SW480 (cell line): ENCODE measurements around the gene TEX261.

ENCODE experiments used
- DNase-seq: peaks from one replicate; pipeline ENCODE4 v3.0.0-alpha.2; 2016; ENCODE audit warnings: low spot score

The TEX261 gene

DNA sequence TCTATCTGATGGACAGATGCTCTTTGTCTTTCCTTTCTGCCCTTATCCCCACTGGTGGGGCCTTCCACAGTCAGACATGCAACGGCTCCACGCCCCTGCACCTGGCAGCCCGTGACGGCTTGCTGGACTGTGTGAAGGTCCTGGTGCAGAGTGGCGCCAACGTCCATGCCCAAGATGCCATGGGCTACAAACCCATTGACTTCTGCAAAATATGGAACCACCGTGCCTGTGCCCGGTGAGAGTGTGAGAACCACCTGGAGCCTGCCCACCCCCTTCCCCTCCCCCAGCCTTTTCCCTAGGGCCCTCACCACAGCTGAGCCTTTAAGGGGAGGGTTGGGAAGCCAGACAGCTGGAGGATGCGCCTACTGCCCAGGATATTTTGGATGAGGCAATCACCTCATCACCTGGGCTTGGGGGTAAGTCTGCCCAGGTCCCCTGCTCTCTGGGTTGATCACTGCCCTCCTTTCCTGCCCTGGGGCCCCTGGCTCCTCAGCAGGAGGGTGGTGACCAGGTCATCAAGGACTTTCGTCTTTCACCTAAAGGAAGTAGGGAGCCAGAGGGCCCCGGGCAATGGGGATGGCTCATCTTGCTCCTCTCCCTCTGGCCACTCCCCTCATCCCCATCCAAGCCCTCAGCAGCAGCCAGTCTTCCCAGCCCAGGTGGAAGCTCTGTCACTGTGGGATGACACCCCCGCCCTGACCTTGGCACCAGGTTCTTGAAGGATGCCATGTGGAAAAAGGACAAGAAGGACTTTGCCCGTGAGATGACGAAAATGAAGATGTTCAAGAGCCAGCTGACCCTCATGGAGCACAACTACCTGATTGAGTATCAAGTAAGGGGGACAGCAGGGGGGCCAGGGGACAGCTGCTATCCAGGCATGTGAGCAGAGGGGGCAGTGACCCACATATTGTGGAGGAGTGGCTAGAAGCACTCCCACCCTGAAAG, 12.5 kb downstream of the TEX261 start:
- DNase-seq = no peak

- DNase-seq = no peak
Measured at GRCh38 chr2:70981421-70981820, 13.3 kb downstream of the TEX261 start.

- no peak for DNase-seq
Measured at GRCh38 chr2:70979626-70980025, 15.0 kb downstream of the TEX261 start.

- no peak for DNase-seq
Measured at GRCh38 chr2:70979180-70979488, 15.5 kb downstream of the TEX261 start.

- DNase-seq = no peak
Measured at GRCh38 chr2:70978341-70979179, 16.1 kb downstream of the TEX261 start, which contains the start of gene ANKRD53. ANKRD53 (plus strand) TSS chr2:70978630; CDS start chr2:70978646, 16 bp downstream.

- DNase-seq = no peak
Measured at GRCh38 chr2:70977605-70978205, 17.0 kb downstream of the TEX261 start.

- no peak for DNase-seq
Measured at GRCh38 chr2:70975237-70975636, 19.4 kb downstream of the TEX261 start.

GRCh38 chr2:70974592-70974991, 20.1 kb downstream of the TEX261 start:
- no peak for DNase-seq

GRCh38 chr2:70967189-70967588, 27.5 kb downstream of the TEX261 start:
- DNase-seq = no peak

DNA sequence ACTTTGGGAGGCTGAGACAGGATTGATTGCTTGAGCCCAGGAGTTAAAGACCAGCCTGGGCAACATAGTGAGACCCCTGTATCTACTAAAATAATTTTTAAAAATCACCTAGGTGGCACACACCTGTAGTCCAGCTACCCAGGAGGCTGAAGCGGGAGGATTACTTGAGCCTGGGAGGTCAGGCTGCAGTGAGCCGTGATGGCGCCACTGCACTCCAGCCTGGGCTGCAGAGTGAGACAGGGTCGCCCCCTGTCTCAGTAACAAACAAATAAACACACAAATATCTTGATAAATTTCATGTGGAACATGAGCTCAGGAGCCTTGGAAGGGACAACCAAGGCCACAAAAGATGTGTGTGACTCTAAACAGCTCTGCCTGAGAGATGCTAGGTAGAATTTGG, 28.0 kb downstream of the TEX261 start:
- DNase-seq = no peak

GRCh38 chr2:70965506-70965905, 29.2 kb downstream of the TEX261 start:
- no peak for DNase-seq

DNA sequence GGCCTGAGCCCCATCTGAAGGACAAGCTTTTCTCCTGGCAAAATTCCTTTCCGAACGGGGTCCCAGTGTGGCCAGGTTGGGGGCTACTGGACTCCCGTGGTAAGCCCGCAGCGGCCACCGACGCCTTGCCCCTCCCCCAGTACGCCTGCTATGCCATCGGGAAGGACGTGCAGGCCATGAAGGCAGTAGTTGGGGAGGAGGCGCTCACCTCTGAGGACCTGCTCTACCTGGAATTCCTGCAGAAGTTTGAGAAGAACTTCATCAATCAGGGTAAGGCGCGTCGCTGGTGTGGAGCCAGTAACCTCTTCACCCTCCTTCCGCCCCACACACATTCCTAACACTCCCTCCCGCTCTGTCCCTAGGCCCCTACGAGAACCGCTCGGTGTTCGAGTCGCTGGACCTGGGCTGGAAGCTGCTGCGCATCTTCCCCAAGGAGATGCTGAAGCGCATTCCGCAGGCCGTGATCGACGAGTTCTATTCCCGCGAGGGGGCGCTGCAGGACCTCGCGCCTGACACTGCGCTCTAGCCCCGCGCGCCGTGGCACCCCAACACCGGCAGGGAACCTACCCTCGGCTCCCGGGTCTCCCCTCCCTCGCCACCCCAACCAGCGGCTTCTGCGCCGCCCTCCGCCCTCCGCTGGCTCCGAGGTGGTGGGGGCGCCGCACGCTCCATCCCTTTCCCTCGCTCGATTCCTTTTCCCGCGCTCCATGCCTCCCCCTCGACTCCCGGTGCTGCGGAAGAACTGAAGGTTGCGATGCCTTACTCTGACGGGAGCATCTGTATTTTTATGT, 29.9 kb downstream of the TEX261 start:
- peak; percentile 11 for DNase-seq

- DNase-seq = no peak
Measured at GRCh38 chr2:70964133-70964532, 30.5 kb downstream of the TEX261 start.

- no peak for DNase-seq
Measured at GRCh38 chr2:70962885-70963878, 31.5 kb downstream of the TEX261 start.

- no peak for DNase-seq
Measured at GRCh38 chr2:70962211-70962884, 32.3 kb downstream of the TEX261 start.

DNA sequence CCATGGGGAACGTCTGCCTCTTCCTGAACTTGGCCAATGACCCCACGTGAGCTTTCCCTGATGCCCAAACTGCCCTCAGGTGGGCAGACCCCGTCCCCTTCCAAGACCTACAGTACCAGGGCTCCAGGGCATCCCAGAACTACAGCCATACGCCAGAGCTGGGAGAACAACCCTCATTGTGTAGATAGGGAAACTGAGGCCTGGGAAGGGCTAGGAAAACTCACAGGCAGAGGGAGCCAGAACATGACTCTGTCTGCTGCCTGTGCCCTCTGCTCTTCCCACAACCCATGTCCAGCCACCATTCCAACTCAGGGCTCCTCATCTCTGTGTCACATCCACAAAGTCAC, 33.1 kb downstream of the TEX261 start:
- DNase-seq = no peak

GRCh38 chr2:70960833-70961647, 33.6 kb downstream of the TEX261 start:
- no peak for DNase-seq

- no peak for DNase-seq
Measured at GRCh38 chr2:70959851-70960832, 34.5 kb downstream of the TEX261 start.
